ENCODE data around the gene KRTAP4-3.
"Not testable (repeated sequence)": the region's sequence is repeated elsewhere in the genome, so short reads cannot be mapped to it uniquely, and the experiment has no call there.

The KRTAP4-3 gene

GRCh38 chr17:41117846-41118386 is 50.1 kb downstream of the KRTAP4-3 start, which contains the start of gene KRTAP4-11:
Gene KRTAP4-11, minus strand, starts transcription at chr17:41118373. Its CDS starts 58 bp downstream, at chr17:41118315.
- DNase-seq (ENCODE audit: low read depth in 2 of 2), result not testable (repeated sequence)
